DOHH2 (cell line): ENCODE data around the gene GAS2L1.

Source experiments
- CTCF ChIP-seq: fragments of 200-600 bp; sonication (generic); IDR thresholded peaks from one replicate; pipeline ENCODE4 v1.5.1; 2014; ENCODE audit warnings: antibody characterized with exemption, mild to moderate bottlenecking, low read depth, low read length; ENCODE audit not compliant: poor library complexity, severe bottlenecking
- EZH2phosphoT487 ChIP-seq: fragments of 200-600 bp; sonication (generic); IDR thresholded peaks from 2 replicates; pipeline ENCODE4 v1.6.1; 2017; ENCODE audit warnings: borderline replicate concordance, mild to moderate bottlenecking, antibody characterized with exemption, low read length, moderate library complexity, mixed read lengths

- no peak for TF ChIP-seq CTCF
- no peak for TF ChIP-seq EZH2phosphoT487
These were observed 24.3 kb downstream of the GAS2L1 start for GRCh38 chr22:29330753-29331152.
